Adrenal gland (tissue), 12 donors: ENCODE data around the gene ISG20. TPM values are rescaled to one million over a fixed set of nuclear protein-coding genes. Genes with fewer than 3 reads are reported as not detected.

Experiments used
- DNase-seq, 7 donors: peaks; one replicate each; pipeline ENCODE4 v3.0.0-alpha.2; 2019 to 2020
- H3K27ac ChIP-seq, 5 donors: fragments of 200-600 bp; sonication (generic) in 4 of 5; 1 replicate in 3 of 5; 2 replicates in 2 of 5; pipeline versions ENCODE4 v1.5.1 to v1.8.0; 2016 to 2020; ENCODE audit warnings: mild to moderate bottlenecking in 1 of 5
- H3K27me3 ChIP-seq: fragments of 200-600 bp; 2 replicates; pipeline ENCODE4 v1.8.0; 2021
- H3K36me3 ChIP-seq, 2 donors: fragments of 200-600 bp; replicated peaks in 1 of 2; 1 replicate in 1 of 2; 2 replicates in 1 of 2; pipeline versions ENCODE4 v1.5.1 to v1.8.0; 2018 to 2022
- H3K4me1 ChIP-seq, 2 donors: fragments of 200-600 bp; replicated peaks in 1 of 2; 1 replicate in 1 of 2; 2 replicates in 1 of 2; pipeline versions ENCODE4 v1.5.1 to v1.8.0; 2018 to 2021
- H3K4me3 ChIP-seq, 4 donors: fragments of 200-600 bp; sonication (generic) in 3 of 4; one replicate each; pipeline ENCODE4 v1.5.1; 2016 to 2018
- H3K9me3 ChIP-seq, 3 donors: fragments of 200-600 bp; sonication (generic) in 1 of 3; replicated peaks in 1 of 3; 1 replicate in 2 of 3; 2 replicates in 1 of 3; pipeline versions ENCODE4 v1.5.1 to v1.8.0; 2016 to 2021
- POLR2A ChIP-seq, 2 donors: fragments of 450-650 bp; IDR thresholded peaks; one replicate each; pipeline ENCODE4 v1.6.1; 2017; ENCODE audit warnings: antibody characterized with exemption in 2 of 2, mild to moderate bottlenecking in 2 of 2, moderate library complexity in 1 of 2
- WGBS, 4 donors: extraction: QIAGEN DNeasy Blood & Tissue Kit in 2 of 4; methylation state at CpG; one replicate each; pipeline versions ENCODE4 v1.1.5 to v1.1.7; 2013 to 2017; 5-methylcytosine and 5-hydroxymethylcytosine counted together
- intact Hi-C, 2 donors: fragments of 100-400 bp; cut with DNase I; formaldehyde crosslinking; loops; one replicate each; pipeline versions ENCODE4 v1.14.1 to v1.15.0; 2022 to 2023
- polyA plus RNA-seq, 3 donors: library from polyadenylated mRNA; stranded (reverse); fragments of 200-250 nt in 2 of 3; fragments of 350-450 nt in 1 of 3; fragmentation: Illumina TruSeq in 1 of 3; extraction: RNeasy Lipid Tissue Mini Kit (QIAGEN cat#74804) in 1 of 3; gene quantifications; one replicate each; pipeline ENCODE4 v1.2.3, GENCODE V29; 2013 to 2014
- total RNA-seq, 9 donors: library from RNA; depleted of rRNA in 4 of 9; stranded (reverse); fragments of >200 nt in 4 of 9; fragments of 120-200 nt in 1 of 9; fragmentation: NEBNext Ultra II Directional in 1 of 9; extraction: Animal tissue kit (Norgen Biotek cat#: 25700) in 1 of 9; gene quantifications; one replicate each; pipeline versions ENCODE4 v1.1.0 to v1.2.4, GENCODE V29; 2013 to 2023
- TF ChIP-seq, protein P1 (sequence below), 6 experiments: fragments of 450-650 bp in 4 of 6; fragments of 200-600 bp in 2 of 6; sonication (generic) in 1 of 6; IDR thresholded peaks; 1 replicate in 5 of 6; 2 replicates in 1 of 6; pipeline versions ENCODE4 v1.5.1 to v1.8.0; 2016 to 2021; ENCODE audit warnings: antibody characterized with exemption in 6 of 6, mild to moderate bottlenecking in 2 of 6, moderate library complexity in 1 of 6
- donor health status: healthy with polysubstance abuse.
- donor health status: Bipolar disorder and iron deficiency.
- donor health status: DM: yes; HTN: yes; CAD: no.
- donor health status: DM: no; HTN: no; CAD: no.
- donor health status: DM: no; HTN: no; CAD: no.
- donor health status: DM: yes; HTN: yes; CAD: no.

ISG20 gene
- total and polyA plus RNA-seq, 12 donors: 1.6 to 13.6 (median 8.0) TPM

DNA sequence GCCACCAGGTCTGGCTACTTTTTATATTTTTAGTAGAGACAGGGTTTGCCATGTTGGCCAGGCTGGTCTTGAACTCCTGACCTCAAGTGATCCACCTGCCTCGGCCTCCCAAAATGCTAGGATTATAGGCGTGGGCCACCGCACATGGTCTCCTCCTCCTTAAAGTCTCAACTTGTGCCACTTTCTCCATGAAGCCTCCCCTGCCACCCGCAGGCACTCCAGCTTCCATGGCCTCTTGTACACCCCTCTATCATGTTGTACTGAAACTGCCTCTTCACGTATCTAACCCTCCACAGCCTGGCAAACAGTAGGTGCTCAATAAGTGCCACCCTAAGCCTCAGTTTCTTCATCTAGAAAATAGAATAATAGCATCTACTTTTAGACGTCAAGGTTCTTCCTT lies 39.9 kb downstream of the ISG20 start:
- intact Hi-C loops: no loop called here
- no peak for DNase-seq
- Histone ChIP-seq H3K27ac (no peak overlapping the region), H3K27me3 (no peaks in the 10 kb centered on the region), H3K9me3 (no peaks in the 10 kb centered on the region), H3K36me3 (no peaks in the 10 kb centered on the region), H3K4me1 (peaks cover 0 to 3% of the 10 kb centered on the region in 2 donors), H3K4me3 (no peak overlapping the region)
- TF ChIP-seq, protein P1, sequence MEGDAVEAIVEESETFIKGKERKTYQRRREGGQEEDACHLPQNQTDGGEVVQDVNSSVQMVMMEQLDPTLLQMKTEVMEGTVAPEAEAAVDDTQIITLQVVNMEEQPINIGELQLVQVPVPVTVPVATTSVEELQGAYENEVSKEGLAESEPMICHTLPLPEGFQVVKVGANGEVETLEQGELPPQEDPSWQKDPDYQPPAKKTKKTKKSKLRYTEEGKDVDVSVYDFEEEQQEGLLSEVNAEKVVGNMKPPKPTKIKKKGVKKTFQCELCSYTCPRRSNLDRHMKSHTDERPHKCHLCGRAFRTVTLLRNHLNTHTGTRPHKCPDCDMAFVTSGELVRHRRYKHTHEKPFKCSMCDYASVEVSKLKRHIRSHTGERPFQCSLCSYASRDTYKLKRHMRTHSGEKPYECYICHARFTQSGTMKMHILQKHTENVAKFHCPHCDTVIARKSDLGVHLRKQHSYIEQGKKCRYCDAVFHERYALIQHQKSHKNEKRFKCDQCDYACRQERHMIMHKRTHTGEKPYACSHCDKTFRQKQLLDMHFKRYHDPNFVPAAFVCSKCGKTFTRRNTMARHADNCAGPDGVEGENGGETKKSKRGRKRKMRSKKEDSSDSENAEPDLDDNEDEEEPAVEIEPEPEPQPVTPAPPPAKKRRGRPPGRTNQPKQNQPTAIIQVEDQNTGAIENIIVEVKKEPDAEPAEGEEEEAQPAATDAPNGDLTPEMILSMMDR (IDR thresholded peaks at IDR 0.05): no peak
- no peak for TF ChIP-seq POLR2A (IDR thresholded peaks at IDR 0.05)
- WGBS, 4 donors: 83 to 96% (median 88%) methylated on average over 6 of the region's 6 CpGs

DNA sequence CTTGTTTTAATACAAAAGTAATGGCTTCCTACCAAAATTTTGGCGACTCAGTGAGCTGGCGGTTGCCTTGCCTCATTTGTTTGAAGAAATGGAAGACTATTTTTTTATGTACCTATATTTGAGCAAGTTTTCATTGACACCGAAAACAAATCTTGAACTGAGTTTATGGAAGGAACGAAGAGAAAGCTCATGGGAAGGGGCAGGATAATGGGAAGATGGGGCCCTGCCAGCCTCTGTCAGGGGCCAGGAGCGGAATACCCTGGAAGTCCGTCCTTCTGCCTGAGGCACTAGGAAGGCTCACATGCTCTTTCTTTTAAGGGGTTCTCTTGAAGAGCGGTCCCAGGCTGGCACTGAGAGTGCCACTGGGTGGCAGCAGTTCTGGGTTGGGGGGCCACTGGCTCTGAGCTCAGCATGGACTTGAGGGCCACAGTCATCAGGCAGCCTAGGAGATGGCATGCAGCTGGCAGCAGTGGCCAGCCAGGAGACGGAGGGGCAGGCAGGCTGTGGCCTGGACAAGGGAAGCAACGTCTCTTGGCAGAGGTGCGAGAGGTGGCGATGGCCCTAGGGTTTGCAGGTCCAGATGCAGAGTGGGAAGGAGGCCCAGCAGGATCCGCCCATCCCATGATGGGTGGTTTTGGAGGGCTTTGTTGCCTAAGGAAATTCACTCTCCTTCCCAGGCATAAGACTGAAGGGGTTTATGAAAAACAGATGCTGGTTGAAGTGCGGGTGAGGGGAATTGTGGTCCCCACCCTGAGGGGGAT lies 41.6 kb downstream of the ISG20 start:
- WGBS, 4 donors: 89 to 92% (median 90%) methylated on average over 13 of the region's 13 CpGs

GRCh38 chr15:88681610-88682221 lies 42.9 kb downstream of the ISG20 start:
- H3K27ac ChIP-seq: no peak overlapping the region
- H3K27me3 ChIP-seq: no peaks in the 10 kb centered on the region
- no peak overlapping the region for H3K4me3 ChIP-seq
- peaks cover 0 to 3% of the 10 kb centered on the region in 2 donors for H3K4me1 ChIP-seq
- peak in 6 of 7 donors; percentile 43 to 73 (median 70) for DNase-seq
- WGBS, 4 donors: 36 to 48% (median 43%) methylated on average over 6 to 13 of the region's 13 CpGs
- intact Hi-C loops: no loop called here
- H3K36me3 ChIP-seq: no peaks in the 10 kb centered on the region
- H3K9me3 ChIP-seq: no peaks in the 10 kb centered on the region
- TF ChIP-seq POLR2A (IDR thresholded peaks at IDR 0.05): no peak
- TF ChIP-seq, protein P1 (IDR thresholded peaks at IDR 0.05): no peak

More for the DNA sequence above, 41.6 kb downstream of the ISG20 start:
- H3K4me1 ChIP-seq: peaks cover 0 to 3% of the 10 kb centered on the region in 2 donors
- H3K27me3 ChIP-seq: no peaks in the 10 kb centered on the region
- H3K4me3 ChIP-seq: no peak overlapping the region
- intact Hi-C loops: no loop called here
- H3K9me3 ChIP-seq: no peaks in the 10 kb centered on the region
- no peak for DNase-seq
- no peak overlapping the region for H3K27ac ChIP-seq
- no peaks in the 10 kb centered on the region for H3K36me3 ChIP-seq
- TF ChIP-seq, protein P1 (IDR thresholded peaks at IDR 0.05): no peak

DNA sequence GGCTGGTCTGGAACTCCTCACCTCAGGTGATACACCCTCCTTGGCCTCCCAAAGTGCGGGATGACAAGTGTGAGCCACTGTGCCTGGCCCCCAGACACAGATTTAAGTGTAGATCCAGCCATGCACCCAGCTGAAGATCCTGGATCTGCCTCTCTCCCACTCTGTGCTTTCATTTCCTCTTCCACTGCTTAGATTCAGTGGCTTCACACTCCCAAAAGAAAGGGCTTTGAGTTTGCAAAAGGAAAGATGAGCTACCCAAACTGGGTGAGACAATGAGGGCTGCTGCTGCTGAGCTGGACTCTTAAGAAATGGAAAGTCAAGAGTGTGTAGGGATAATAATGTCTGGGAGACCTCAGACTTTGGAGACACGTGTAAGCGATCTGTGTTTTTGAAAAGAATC lies 45.5 kb downstream of the ISG20 start:
- H3K36me3 ChIP-seq: no peaks in the 10 kb centered on the region
- no peak overlapping the region for H3K27ac ChIP-seq
- peaks cover 3% of the 10 kb centered on the region for H3K27me3 ChIP-seq
- no peaks in the 10 kb centered on the region for H3K9me3 ChIP-seq
- H3K4me1 ChIP-seq: peaks cover 0 to 3% of the 10 kb centered on the region in 2 donors
- intact Hi-C loops: no loop called here
- TF ChIP-seq, protein P1 (IDR thresholded peaks at IDR 0.05): no peak
- TF ChIP-seq POLR2A (IDR thresholded peaks at IDR 0.05): no peak
- DNase-seq: no peak
- WGBS, 4 donors: 61 to 65% (median 64%) methylated on average over 3 of the region's 3 CpGs
- H3K4me3 ChIP-seq: no peak overlapping the region
